Neural progenitor cell (in vitro differentiated cells): ENCODE measurements around the gene CLTB.

Experiments
- CTCF ChIP-seq: fragments of 200-600 bp; sonication (generic); IDR thresholded peaks from 2 replicates; pipeline ENCODE4 v1.5.1; 2017; ENCODE audit warnings: antibody characterized with exemption, mild to moderate bottlenecking
- EZH2 ChIP-seq: fragments of 200-600 bp; sonication (generic); IDR thresholded peaks from 2 replicates; pipeline ENCODE4 v1.6.1; 2017; ENCODE audit warnings: antibody characterized with exemption, mild to moderate bottlenecking, moderate library complexity
- EZH2phosphoT487 ChIP-seq: fragments of 200-600 bp; sonication (generic); IDR thresholded peaks from 2 replicates; pipeline ENCODE4 v1.6.1; 2017; ENCODE audit warnings: antibody characterized with exemption

GRCh38 chr5:176397736-176398420, 18.5 kb downstream of the CLTB start:
- TF ChIP-seq CTCF = no peak
- TF ChIP-seq EZH2 = no peak
- TF ChIP-seq EZH2phosphoT487 = no peak
